ENCODE results near the gene APBB3. TPM values are rescaled to one million over a fixed set of nuclear protein-coding genes. Genes with fewer than 3 reads are reported as not detected.
A peak's percentile ranks its signal among the peaks of the same experiment; 100 is the strongest.

The APBB3 gene
- total and polyA plus RNA-seq, 11 donors, result 3.6 to 23.1 (median 11.4) TPM

DNA sequence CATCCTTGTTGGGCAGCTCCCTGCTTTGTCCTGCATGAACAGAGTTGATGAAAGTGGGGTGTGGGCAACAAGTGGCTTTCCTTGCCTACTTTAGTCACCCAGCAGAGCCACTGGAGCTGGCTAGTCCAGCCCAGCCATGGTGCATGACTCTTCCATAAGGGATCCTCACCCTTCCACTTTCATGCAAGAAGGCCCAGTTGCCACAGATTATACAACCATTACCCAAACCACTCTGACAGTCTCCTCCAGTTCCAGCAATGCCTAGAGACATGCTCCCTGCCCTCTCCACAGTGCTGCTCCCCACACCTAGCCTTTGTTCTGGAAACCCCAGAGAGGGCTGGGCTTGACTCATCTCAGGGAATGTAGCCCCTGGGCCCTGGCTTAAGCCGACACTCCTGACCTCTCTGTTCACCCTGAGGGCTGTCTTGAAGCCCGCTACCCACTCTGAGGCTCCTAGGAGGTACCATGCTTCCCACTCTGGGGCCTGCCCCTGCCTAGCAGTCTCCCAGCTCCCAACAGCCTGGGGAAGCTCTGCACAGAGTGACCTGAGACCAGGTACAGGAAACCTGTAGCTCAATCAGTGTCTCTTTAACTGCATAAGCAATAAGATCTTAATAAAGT lies 4.2 kb upstream of the APBB3 start:
- peaks cover 0 to 37% (median 26%) of the 10 kb centered on the region in 9 donors for H3K36me3 ChIP-seq
- TF ChIP-seq CTCF (IDR thresholded peaks at IDR 0.05) (no peak), POLR2A (IDR thresholded peaks at IDR 0.05) (no peak)
- peak overlapping the region; percentile 68 to 90 (median 80) for H3K27ac ChIP-seq
- H3K4me1 ChIP-seq, result peaks cover 18 to 73% (median 52%) of the 10 kb centered on the region in 12 donors
- intact Hi-C loops (cut with DNase I), result loop anchor here in 4 of 10 donors (5.0 to 10.0 kb wide), 2 partner anchors 69 to 136 kb away; partner anchors contain the start of genes TMCO6 (in 3 of the 4) and ZMAT2 (in 1 of the 4)
- DNase-seq (no peak), ATAC-seq (no peak)
- H3K27me3 ChIP-seq, result no peaks in the 10 kb centered on the region
- no peaks in the 10 kb centered on the region for H3K9me3 ChIP-seq
- peak overlapping the region in 2 of 12 donors; percentile 3 to 13 for H3K4me3 ChIP-seq
- WGBS, 4 donors, result 72 to 100% (median 96%) methylated on average over 2 of the region's 2 CpGs

- no peak for ATAC-seq
- DNase-seq, result no peak
- no peak overlapping the region for H3K4me3 ChIP-seq
- no peaks in the 10 kb centered on the region for H3K9me3 ChIP-seq
- peaks cover 0 to 37% (median 26%) of the 10 kb centered on the region in 9 donors for H3K36me3 ChIP-seq
- TF ChIP-seq POLR2A (IDR thresholded peaks at IDR 0.05) (no peak), CTCF (IDR thresholded peaks at IDR 0.05) (no peak)
- 92 to 95% (median 94%) methylated on average over 12 to 13 of the region's 13 CpGs for WGBS, 4 donors
- intact Hi-C loops (cut with DNase I), result loop anchor here in 4 of 10 donors (5.0 to 10.0 kb wide), 2 partner anchors 69 to 137 kb away; partner anchors contain the start of genes TMCO6 (in 3 of the 4) and ZMAT2 (in 1 of the 4)
- H3K27ac ChIP-seq, result peak overlapping the region in 3 of 12 donors; percentile 74 to 90 (median 87)
- peaks cover 18 to 79% (median 58%) of the 10 kb centered on the region in 12 donors for H3K4me1 ChIP-seq
- no peaks in the 10 kb centered on the region for H3K27me3 ChIP-seq
Observed at GRCh38 chr5:140567871-140568270, 3.5 kb upstream of the APBB3 start.

DNA sequence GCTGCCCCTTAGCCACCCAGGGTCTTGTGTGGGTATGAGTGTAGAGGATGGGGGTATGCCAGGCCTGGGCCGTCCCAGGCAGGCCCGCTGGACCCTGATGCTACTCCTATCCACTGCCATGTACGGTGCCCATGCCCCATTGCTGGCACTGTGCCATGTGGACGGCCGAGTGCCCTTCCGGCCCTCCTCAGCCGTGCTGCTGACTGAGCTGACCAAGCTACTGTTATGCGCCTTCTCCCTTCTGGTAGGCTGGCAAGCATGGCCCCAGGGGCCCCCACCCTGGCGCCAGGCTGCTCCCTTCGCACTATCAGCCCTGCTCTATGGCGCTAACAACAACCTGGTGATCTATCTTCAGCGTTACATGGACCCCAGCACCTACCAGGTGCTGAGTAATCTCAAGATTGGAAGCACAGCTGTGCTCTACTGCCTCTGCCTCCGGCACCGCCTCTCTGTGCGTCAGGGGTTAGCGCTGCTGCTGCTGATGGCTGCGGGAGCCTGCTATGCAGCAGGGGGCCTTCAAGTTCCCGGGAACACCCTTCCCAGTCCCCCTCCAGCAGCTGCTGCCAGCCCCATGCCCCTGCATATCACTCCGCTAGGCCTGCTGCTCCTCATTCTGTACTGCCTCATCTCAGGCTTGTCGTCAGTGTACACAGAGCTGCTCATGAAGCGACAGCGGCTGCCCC lies 2.9 kb upstream of the APBB3 start:
- 77 to 81% (median 78%) methylated on average over 21 to 22 of the region's 22 CpGs for WGBS, 4 donors
- Histone ChIP-seq H3K4me3 (no peak overlapping the region), H3K27me3 (no peaks in the 10 kb centered on the region), H3K9me3 (no peaks in the 10 kb centered on the region), H3K27ac (peak overlapping the region in 1 of 12 donors; percentile 13), H3K4me1 (peaks cover 18 to 85% (median 63%) of the 10 kb centered on the region in 12 donors), H3K36me3 (peaks cover 0 to 37% (median 26%) of the 10 kb centered on the region in 9 donors)
- TF ChIP-seq CTCF (IDR thresholded peaks at IDR 0.05), result no peak
- TF ChIP-seq POLR2A (IDR thresholded peaks at IDR 0.05), result no peak
- ATAC-seq (no peak), DNase-seq (peak in 1 of 5 donors; percentile 25)
- intact Hi-C loops (cut with DNase I), result loop anchor here in 4 of 10 donors (5.0 to 10.0 kb wide), 2 partner anchors 70 to 138 kb away; partner anchors contain the start of genes TMCO6 (in 3 of the 4) and ZMAT2 (in 1 of the 4)

- Histone ChIP-seq H3K9me3 (no peaks in the 10 kb centered on the region), H3K4me3 (no peak overlapping the region), H3K4me1 (peaks cover 18 to 86% (median 66%) of the 10 kb centered on the region in 12 donors), H3K27ac (peak overlapping the region in 1 of 12 donors; percentile 13), H3K27me3 (no peaks in the 10 kb centered on the region), H3K36me3 (peaks cover 0 to 39% (median 26%) of the 10 kb centered on the region in 9 donors)
- ATAC-seq (no peak), DNase-seq (no peak)
- intact Hi-C loops (cut with DNase I), result loop anchor here in 4 of 10 donors (5.0 to 10.0 kb wide), 2 partner anchors 71 to 138 kb away; partner anchors contain the start of genes TMCO6 (in 3 of the 4) and ZMAT2 (in 1 of the 4)
- no peak for TF ChIP-seq CTCF (IDR thresholded peaks at IDR 0.05)
- no peak for TF ChIP-seq POLR2A (IDR thresholded peaks at IDR 0.05)
- 84 to 93% (median 90%) methylated on average over 5 of the region's 5 CpGs for WGBS, 4 donors
Observed at GRCh38 chr5:140566665-140567064, 2.3 kb upstream of the APBB3 start.

Data from heart left ventricle (tissue), 16 donors.